DND-41 (cell line): ENCODE data around the gene TRIM36.

ENCODE experiments used
- ATAC-seq: fragments of 200-7000 bp; cut with Tn5 transposase; 3 replicates; pipeline ENCODE4 v1.9.1; 2021; ENCODE audit warnings: low read depth; ENCODE audit not compliant: insufficient read depth
- DNase-seq: peaks from one replicate; pipeline ENCODE4 v3.0.0-alpha.2; 2020
- H2AFZ ChIP-seq: 2 replicates; pipeline ENCODE4 v1.6.0; 2012; ENCODE audit warnings: low read depth, low read length
- H3K27ac ChIP-seq: 2 replicates; pipeline ENCODE4 v1.5.1; 2012; ENCODE audit warnings: low read length, inconsistent platforms
- H3K27me3 ChIP-seq: fragments of 200-600 bp; sonication (generic); 2 replicates; pipeline ENCODE4 v1.6.0; 2012; ENCODE audit warnings: low read length, mild to moderate bottlenecking, inconsistent platforms; ENCODE audit not compliant: insufficient read depth, poor library complexity
- H3K36me3 ChIP-seq: 2 replicates; pipeline ENCODE4 v1.5.1; 2012; ENCODE audit warnings: low read length, inconsistent platforms; ENCODE audit not compliant: insufficient read depth
- H3K4me1 ChIP-seq: 2 replicates; pipeline ENCODE4 v1.5.1; 2012; ENCODE audit warnings: mild to moderate bottlenecking, low read length; ENCODE audit not compliant: insufficient read depth
- H3K4me2 ChIP-seq: 2 replicates; pipeline ENCODE4 v1.6.0; 2012; ENCODE audit warnings: mild to moderate bottlenecking, moderate library complexity, low read length, inconsistent platforms; ENCODE audit not compliant: insufficient read depth
- H3K4me3 ChIP-seq, 2 experiments: fragments of 200-600 bp in 1 of 2; shearing (Covaris generic) in 1 of 2; 2 replicates each; pipeline ENCODE4 v1.5.1; 2012 to 2016; ENCODE audit warnings: inconsistent platforms in 2 of 2, low read length in 2 of 2, mild to moderate bottlenecking in 2 of 2, low read depth in 1 of 2, moderate library complexity in 1 of 2
- H3K79me2 ChIP-seq: 2 replicates; pipeline ENCODE4 v1.6.0; 2012; ENCODE audit warnings: low read length, inconsistent platforms; ENCODE audit not compliant: insufficient read depth
- H3K9ac ChIP-seq: 2 replicates; pipeline ENCODE4 v1.6.0; 2012; ENCODE audit warnings: low read depth, mild to moderate bottlenecking, inconsistent platforms, low read length, moderate library complexity
- H3K9me3 ChIP-seq: 2 replicates; pipeline ENCODE4 v1.5.1; 2012; ENCODE audit warnings: low read length, moderate library complexity, mild to moderate bottlenecking, inconsistent platforms; ENCODE audit not compliant: insufficient read depth, severe bottlenecking
- H4K20me1 ChIP-seq: 2 replicates; pipeline ENCODE4 v1.6.0; 2012; ENCODE audit warnings: low read length; ENCODE audit not compliant: insufficient read depth
- CTCF ChIP-seq: IDR thresholded peaks from 2 replicates; pipeline ENCODE4 v1.5.1; 2012; ENCODE audit warnings: borderline replicate concordance, low read length, moderate library complexity, mild to moderate bottlenecking; ENCODE audit not compliant: poor library complexity, severe bottlenecking; ENCODE audit errors: extremely low read depth
- EZH2 ChIP-seq: IDR thresholded peaks from 3 replicates; pipeline ENCODE4 v1.6.1; 2012; ENCODE audit warnings: borderline replicate concordance, low read depth, mild to moderate bottlenecking, moderate library complexity, low read length, inconsistent platforms; ENCODE audit not compliant: severe bottlenecking

Gene TRIM36

DNA sequence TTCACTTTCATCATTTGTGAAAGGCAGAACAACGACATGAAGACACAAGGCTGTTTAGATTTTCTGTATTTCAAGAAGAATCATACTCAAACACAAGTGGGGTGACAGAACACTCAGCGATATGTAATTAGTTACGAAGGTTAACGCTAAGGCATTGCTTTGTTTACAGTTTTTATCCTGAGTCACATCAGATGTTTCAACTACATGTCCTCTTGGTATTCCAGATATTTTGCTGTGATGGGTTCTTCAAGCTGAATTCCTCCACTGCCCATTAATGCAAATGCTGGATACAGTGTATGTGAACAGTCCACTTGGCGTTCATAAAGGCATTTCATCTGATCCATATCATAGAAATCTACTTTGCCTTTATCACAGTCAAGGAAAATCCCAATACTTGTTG, 43.4 kb downstream of the TRIM36 start:
- H3K9ac ChIP-seq, result no peak overlapping the region
- no peak overlapping the region for H3K4me2 ChIP-seq
- H3K27me3 ChIP-seq, result no peaks in the 10 kb centered on the region
- DNase-seq, result no peak
- no peaks in the 10 kb centered on the region for H3K9me3 ChIP-seq
- TF ChIP-seq CTCF (no peak), EZH2 (no peak)
- no peak overlapping the region for H3K4me3 ChIP-seq
- no peaks in the 10 kb centered on the region for H3K79me2 ChIP-seq
- H4K20me1 ChIP-seq, result no peaks in the 10 kb centered on the region
- H3K27ac ChIP-seq, result no peak overlapping the region
- no peaks in the 10 kb centered on the region for H3K4me1 ChIP-seq
- H2AFZ ChIP-seq, result no peak overlapping the region
- no peaks in the 10 kb centered on the region for H3K36me3 ChIP-seq
- no peak for ATAC-seq

GRCh38 chr5:115124741-115125140, 45.0 kb downstream of the TRIM36 start:
- Histone ChIP-seq H3K9ac (no peak overlapping the region), H3K4me3 (no peak overlapping the region), H4K20me1 (no peaks in the 10 kb centered on the region), H2AFZ (no peak overlapping the region), H3K27me3 (no peaks in the 10 kb centered on the region), H3K4me2 (no peak overlapping the region), H3K9me3 (no peaks in the 10 kb centered on the region), H3K36me3 (no peaks in the 10 kb centered on the region), H3K4me1 (no peaks in the 10 kb centered on the region), H3K27ac (no peak overlapping the region), H3K79me2 (no peaks in the 10 kb centered on the region)
- ATAC-seq (no peak), DNase-seq (no peak)
- TF ChIP-seq CTCF, result no peak
- TF ChIP-seq EZH2, result no peak

- Histone ChIP-seq H3K4me2 (no peak overlapping the region), H3K4me3 (no peak overlapping the region), H3K4me1 (no peaks in the 10 kb centered on the region), H3K9me3 (no peaks in the 10 kb centered on the region), H3K36me3 (no peaks in the 10 kb centered on the region), H3K27me3 (no peaks in the 10 kb centered on the region), H3K79me2 (no peaks in the 10 kb centered on the region), H3K9ac (no peak overlapping the region), H3K27ac (no peak overlapping the region), H2AFZ (no peak overlapping the region), H4K20me1 (no peaks in the 10 kb centered on the region)
- DNase-seq, result no peak
- ATAC-seq, result no peak
- TF ChIP-seq EZH2 (no peak), CTCF (no peak)
These were observed 53.7 kb downstream of the TRIM36 start for GRCh38 chr5:115116001-115116400.

DNA sequence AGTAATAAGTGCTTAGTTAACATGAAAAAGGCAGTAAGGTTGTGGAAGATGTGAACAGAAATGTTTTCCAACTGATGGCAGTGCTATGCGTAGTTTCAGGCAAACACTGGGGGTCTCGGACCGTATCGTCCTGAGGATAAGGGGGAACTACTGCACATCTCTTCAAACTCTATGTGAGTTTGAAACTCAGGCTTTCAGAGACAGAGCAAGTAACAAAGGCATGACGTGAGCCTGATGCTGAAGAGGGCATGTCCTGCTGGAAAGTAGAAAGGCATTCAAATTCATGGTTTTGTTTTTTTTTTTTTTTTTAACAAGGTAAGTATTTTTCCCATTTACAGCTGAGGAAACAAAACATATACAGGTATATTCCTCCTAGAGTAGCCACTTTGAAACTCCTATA, 59.9 kb downstream of the TRIM36 start:
- ATAC-seq (no peak), DNase-seq (no peak)
- Histone ChIP-seq H3K36me3 (no peaks in the 10 kb centered on the region), H4K20me1 (no peaks in the 10 kb centered on the region), H3K4me3 (no peak overlapping the region), H3K27me3 (no peaks in the 10 kb centered on the region), H3K27ac (no peak overlapping the region), H3K4me1 (no peaks in the 10 kb centered on the region), H2AFZ (no peak overlapping the region), H3K79me2 (no peaks in the 10 kb centered on the region), H3K9me3 (no peaks in the 10 kb centered on the region), H3K4me2 (no peak overlapping the region), H3K9ac (no peak overlapping the region)
- TF ChIP-seq CTCF, result no peak
- no peak for TF ChIP-seq EZH2
